GM04503 (cell line): ENCODE data around the gene LCLAT1.
"Not testable (repeated sequence)": the region's sequence is repeated elsewhere in the genome, so short reads cannot be mapped to it uniquely, and the experiment has no call there.

Experiments
- DNase-seq: peaks from one replicate; pipeline ENCODE4 v3.0.0-alpha.2; 2012; ENCODE audit warnings: low read depth

LCLAT1 gene

DNA sequence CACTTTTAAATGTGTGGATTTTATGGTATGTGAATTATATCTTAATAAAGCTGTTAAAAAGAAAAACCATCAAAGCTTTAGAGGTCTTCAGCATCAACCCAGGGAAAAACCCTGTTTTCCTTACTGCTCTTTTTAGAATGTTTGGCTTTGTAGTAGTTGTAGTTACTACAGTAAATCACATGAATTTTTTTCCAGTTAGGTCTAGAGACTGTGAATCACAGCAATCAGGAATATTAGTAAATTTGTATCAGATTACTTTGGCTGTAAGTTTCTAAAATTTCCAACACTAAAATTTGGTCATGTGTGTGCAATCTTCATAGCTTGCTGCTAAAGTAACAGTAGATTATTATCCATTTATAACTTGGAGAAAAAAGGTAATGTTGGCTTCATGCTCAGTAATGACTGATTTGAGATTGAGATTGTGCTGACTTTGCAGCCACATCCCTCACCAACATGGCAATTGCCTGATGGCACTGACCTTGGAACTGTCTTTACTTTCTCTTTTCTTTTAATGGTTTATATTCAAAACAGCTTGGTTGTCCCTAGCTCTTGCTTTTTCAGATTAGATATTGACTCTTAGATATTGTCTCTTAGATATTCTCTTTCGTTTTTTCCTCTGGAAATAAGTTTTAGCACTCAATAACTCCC lies 41.1 kb downstream of the LCLAT1 start:
- no peak for DNase-seq

DNA sequence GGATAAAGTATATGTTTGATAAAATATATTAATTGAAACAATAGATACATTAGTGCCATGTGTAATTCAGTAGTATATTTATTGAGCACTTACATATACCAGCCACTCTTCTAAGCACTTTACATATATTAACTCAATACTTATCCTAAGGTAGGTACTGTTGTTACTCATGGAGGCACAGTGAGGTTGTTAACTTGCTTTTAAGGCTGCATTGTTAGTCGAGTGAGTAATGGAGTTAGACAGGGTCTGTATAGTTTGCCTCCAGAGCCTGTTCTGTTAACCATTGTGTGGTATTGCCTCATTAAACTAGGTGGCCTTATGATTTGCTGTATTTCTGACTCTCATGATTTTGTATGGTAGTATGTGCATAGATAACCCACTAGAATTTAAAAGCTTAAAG lies 44.2 kb downstream of the LCLAT1 start:
- no peak for DNase-seq

DNA sequence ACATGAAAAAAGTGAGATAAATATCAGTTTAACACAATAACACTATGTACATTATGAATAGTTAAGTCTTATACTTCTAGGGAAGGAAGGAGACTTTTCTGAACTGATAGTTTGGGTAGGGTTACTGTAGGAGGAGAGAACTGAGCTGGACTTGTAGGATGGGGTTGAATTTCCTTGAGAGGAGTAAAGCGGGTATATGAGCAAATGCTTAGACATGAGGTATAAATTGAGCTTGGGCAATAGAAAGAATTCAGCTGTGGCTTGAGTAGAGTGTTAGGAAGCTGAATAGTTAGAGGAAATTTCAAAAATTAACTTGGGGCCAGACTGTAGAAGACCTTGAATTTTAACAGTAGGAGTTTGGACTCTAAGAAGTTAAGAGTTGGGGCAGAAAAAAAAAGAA lies 45.1 kb downstream of the LCLAT1 start:
- DNase-seq = no peak

DNA sequence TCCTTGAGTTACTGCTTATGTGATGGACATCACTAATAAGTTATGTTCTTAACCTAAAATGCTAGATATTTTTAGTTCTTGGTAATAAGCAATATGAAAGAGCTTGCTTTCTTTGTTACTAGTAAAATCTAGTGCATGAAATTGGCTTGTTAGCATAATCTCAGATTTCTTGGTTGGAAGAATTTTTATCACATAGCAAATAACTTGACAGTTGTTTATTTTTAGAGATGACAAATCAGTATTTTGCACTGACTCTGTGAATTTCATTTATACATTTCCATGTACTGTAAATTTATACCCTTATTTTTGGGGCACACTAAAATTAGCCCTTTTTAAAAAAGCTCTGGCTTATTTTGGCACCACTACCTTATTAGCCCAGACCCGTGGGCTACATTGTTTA lies 45.6 kb downstream of the LCLAT1 start:
- no peak for DNase-seq

DNA sequence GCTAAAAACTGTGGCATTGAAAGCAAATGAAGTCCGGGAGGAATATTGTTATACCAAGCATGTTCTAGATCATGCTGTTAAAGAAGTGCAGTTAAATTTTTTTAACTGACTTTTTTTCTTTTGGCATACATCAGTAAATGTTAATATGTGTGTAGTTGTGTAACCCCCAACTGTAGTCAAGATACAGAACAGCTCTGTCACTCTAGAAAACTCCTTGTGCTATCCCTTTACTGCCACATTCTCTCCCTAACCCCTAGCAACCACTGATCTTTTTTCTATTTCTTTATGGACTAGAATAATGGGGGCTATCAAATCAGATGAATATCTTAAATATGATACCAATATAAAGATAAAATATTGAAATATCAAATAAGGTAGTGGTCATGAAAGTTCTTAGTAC lies 46.4 kb downstream of the LCLAT1 start:
- no peak for DNase-seq

DNA sequence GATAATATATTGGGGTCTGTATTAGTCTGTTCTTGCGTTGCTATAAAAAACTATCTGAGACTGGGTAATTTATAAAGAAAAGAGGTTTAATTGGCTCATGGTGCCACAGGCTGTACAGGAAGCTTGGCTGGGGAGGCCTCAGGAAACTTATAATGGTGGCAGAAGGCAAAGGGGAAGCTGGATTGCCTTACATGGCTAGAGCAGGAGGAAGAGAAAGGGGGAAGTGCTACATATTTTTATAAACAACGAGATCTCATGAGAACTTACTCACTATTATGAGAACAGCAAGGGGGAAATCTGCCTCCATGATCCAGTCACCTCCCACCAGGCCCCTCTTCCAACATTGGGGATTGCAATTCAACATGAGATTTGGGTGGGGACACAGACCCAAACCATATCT lies 48.9 kb downstream of the LCLAT1 start:
- not testable (repeated sequence) for DNase-seq

DNA sequence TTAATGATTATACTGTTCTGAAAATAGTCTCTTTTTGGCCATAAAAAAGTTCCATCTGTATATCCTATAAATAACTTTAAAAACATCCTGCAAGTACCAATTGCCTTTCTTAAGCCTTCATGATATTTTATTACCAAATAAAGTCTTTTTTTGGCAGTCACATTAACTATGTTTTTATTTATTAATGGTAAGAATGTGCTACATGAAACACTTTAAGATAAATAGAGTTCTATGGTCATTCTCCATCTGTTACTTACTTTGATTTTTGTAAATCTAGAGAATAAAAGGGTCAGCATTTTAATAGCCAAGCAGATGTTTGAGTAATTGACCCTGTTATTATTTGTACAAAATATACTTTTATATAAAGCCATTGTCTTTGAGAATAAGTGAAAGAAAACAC lies 52.6 kb downstream of the LCLAT1 start:
- no peak for DNase-seq

DNA sequence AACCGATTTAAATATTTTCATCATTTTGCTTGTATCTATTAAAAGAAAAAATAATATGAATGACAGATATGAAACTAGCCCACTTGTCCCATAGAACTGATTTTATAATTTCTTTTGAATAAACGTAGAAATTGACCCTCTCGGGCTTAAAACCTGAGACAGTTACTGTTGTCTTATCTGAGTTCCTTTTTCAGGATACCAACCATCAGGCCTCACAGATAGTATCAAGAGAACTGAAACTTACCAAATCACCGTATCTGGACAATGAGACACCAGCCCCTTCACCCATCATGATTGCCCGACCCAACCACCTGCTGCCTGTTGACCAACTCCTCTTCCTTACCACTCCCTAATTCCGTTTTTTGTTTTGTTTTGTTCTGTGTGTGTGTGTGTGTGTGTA lies 53.7 kb downstream of the LCLAT1 start:
- DNase-seq = no peak

DNA sequence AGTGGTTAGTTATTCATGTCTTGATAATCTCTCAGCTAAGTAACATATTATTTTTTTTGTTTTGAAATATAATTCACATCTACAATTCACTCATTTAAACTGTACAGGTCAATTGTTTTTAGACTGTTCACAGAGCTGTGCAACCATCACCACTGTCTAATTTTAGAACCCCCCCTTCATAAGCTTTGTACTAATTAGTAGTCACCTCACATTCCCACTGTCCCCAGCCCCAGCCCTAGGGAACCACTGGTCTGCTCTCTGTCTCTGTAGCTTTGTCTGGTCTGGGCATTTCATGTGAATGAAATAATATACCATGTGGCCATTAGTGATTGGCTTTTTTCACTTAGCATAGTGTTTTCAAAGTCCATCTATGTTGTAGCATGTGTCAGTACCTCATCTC lies 55.3 kb downstream of the LCLAT1 start:
- DNase-seq = no peak

DNA sequence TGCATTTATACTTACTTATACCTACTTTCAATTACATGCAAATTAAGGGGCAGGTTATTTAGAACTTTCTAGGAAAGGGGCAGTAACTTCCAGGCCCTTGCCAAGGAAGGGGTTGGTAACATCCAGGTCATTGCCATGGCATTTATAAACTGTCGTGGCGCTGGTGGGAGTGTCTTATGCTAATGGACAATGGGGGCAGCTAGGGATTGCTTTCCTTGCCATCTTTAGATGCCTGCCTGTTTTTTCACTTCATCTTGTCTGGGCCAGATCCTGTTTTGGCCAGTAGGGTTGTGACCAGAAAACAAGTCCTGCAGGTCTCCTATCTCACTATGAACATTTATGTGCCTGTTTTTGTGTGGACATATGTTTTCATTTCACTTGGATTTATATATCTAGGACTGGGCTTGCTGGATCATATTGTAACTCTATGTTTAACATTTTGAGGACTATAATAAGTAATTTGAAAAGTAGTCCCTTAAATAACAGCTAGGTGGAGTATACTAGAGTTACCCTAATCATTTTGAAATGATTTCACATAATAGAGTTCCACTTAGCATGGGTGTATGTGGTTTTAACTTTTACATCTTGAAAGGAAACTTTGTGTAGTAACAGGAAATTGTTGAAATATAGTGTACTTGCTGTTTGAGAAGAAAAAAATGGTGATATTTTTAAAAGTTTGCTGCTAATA lies 56.1 kb downstream of the LCLAT1 start:
- DNase-seq = no peak

DNA sequence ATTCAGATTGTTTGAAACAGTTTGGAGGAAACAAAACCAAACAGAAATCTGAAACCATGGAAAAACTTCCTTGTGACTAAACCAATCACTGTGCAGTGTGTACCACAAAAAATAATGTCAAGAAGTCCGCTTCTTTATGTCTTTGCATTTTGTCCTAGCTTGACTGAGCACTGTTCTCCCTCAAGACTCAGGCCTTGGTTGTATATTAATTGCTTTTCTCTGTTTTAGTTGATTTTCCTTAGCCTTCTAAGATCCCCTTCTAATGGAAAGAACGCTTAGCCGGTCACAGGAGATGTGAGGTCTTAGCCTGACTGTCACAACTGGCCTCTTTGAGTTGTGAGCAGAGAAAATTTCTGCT lies 56.6 kb downstream of the LCLAT1 start:
- no peak for DNase-seq

DNA sequence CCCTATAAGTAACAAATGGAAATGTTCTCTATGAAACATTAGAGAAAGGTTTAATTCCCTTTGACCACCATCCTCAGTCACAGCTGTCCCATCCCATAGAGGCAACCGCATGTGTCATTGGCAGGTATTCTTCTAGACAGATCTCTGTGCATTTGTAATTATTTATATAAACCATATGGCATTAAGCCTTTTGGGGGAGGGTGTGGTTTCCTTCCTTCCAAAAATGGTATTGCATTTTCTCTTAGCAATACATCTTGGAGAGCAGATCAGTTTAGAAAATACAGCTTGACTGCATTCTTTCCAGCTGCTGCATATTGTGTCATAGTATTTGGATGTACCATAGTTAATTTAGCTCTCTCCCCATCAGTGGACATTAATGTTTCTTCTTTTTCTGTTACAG lies 57.7 kb downstream of the LCLAT1 start:
- DNase-seq = no peak

DNA sequence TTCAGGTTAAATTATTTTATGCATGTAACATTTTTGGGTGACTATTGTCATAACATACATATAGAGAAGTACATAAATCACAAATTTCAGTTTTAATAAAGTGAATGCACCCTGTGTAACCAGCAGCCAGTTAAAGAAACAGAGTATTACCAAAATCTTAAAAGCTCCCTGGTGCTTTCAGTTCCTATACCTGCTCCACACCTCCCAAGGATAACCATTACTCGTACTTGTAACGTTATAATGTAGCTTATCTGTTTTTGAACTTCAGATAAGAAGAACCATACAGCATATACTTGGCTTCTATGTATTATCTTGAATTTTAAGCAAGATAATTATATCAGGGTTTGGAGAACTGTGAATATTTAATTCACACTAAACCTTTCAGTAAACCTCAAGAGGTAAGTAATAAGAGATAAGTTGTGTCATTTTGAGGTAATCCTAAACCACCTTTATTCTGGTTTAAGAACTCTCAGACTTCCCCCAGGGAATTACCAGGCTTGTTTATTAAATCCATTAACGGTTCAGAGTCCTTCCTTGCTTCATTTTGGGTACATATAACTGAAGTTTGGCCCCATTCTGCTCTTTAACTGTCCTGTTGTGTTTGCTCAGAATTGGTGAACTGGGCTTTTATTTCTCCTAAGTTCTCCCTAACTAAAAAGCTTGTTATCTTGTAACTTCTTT lies 58.6 kb downstream of the LCLAT1 start:
- DNase-seq = no peak

DNA sequence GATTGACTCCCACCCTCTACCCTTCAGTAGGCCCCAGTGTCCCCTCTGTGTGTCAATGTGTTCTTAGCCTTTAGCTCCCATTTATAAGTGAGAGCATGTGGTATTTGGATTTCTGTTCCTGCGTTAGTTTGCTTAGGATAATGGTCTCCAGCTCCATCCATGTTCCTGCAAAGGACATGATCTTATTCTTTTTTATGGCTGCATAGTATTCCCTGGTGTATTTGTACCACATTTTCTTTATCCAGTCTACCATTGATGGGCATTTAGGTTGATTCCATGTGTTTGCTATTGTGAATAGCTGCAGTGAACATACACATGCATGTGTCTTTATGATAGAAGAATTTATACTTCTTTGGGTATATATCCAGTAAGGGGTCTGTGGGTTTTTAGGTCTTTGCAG lies 60.4 kb downstream of the LCLAT1 start:
- DNase-seq = not testable (repeated sequence)

DNA sequence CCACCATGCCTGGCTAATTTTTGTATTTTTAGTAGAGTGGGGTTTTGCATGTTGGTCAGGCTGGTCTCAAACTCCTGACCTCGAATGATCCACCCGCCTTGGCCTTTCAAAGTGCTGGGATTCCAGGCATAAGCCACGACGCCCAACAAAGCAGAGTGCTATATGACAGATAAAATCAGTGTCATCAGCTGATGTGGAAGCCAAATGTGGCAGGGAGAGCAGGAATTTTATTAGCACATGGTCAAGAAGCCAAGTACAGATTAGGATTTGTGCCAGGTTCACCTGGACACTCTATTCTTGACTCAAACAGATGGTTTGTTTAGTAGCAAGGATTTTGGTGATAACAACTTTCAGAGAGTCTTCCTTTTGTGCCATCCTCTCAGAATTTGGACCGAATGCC lies 62.7 kb downstream of the LCLAT1 start:
- no peak for DNase-seq

DNA sequence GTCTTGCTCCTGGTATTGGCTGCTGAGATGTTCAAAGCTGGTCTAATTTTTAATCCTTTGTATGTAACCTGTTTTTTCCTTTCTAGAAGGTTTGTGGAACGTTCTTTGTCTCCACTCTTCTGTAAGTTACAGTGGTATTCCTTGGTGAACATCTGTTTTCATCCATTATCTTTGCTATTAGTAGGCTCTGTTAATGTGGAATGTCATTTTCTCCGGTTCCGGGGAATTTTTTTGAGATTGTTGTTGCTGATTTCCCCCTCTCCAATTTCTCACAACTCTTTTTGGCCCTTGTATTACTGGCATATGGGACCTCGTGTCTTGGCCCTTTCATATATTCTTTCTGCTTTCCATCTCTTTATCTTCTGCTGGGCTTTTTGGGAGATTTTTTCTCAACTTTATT lies 63.4 kb downstream of the LCLAT1 start:
- no peak for DNase-seq

DNA sequence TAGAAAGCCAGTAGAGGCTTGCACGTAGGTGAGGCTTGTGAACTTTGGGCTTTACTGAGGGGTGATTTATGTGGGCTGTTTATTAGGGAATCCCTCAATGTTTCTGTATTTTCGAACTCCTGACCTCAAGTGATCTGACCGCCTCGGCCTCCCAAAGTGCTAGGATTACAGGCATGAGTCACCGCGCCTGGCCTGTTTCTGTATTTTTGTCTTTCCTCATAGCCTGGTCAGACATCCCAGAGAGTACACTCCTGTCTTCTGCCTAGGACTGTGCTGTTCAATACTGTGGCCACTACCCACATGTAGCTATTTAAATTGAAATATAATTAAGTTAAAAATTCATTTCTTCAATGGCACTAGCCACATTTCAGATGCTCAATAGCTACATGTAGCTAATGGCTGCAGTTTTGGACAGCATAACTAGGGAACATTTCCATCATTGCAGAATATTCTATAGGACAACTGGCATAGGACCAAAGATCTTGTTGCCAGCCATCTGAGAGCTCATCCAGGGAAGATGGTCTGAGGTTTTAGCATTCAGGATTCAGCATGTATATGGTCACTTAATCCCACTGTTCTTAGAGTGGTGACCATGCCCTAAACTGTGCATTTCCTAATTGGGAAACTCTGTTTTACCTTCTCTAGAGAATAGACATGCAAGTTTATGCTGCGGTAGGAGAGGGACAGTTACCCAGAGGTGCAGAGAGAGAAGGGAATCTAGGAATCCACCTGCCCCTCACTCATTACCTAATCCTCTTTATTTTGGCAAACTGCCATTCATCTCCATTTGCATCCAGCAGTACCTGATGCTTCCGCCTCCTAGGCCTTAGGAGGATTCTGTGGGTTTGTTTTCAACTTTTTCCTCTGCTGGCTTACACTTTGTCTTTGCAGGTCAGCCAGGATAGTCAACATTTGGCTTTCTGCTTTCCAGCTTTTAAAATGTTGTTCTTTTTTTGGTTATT lies 64.4 kb downstream of the LCLAT1 start:
- peak; percentile 31 for DNase-seq

DNA sequence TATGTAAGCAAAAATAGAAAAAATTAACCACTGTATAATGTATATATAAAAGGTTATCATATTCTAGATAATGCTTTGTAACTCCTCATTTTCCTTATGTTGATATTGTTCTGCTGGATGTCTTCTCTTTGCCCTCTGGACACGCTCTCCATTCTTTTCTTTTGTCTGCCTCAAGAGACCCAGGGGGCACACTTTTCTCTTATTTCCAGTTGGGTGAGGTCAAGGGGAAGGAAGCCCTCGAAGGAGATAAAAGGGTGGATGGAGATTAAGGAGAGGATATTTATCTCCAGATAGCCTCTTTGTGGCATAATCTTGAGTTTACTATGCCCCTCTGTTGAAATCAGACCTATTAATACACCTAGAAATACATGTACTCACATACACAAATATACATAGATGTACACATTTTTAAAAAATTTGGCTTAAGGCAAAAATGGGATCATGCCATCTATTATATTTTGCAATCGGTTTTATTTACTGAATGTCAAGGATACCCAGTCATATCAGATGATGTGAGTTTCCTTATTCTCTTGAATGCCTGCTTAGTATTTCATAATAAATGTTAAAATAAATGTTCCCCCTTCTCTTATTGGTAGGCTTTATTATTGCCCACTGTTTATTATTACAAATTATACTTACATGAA lies 65.3 kb downstream of the LCLAT1 start:
- no peak for DNase-seq

DNA sequence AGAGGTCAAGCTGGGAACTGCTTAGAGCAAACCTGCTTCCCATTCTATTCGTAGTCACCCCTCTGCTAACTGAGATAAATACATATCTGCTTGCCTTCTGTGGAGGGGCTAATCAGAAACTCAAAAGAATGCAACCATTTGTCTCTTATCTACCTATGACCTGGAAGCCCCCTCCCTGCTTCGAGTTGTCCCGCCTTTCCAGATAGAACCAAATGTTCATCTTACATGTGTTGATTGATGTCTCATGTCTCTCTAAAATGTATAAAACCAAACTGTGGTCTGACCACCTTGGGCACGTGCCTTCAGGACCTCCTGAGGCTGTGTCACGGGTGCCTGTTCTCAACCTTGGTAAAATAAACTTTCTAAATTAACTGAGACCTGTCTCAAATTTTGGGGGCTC lies 66.6 kb downstream of the LCLAT1 start:
- not testable (repeated sequence) for DNase-seq

DNA sequence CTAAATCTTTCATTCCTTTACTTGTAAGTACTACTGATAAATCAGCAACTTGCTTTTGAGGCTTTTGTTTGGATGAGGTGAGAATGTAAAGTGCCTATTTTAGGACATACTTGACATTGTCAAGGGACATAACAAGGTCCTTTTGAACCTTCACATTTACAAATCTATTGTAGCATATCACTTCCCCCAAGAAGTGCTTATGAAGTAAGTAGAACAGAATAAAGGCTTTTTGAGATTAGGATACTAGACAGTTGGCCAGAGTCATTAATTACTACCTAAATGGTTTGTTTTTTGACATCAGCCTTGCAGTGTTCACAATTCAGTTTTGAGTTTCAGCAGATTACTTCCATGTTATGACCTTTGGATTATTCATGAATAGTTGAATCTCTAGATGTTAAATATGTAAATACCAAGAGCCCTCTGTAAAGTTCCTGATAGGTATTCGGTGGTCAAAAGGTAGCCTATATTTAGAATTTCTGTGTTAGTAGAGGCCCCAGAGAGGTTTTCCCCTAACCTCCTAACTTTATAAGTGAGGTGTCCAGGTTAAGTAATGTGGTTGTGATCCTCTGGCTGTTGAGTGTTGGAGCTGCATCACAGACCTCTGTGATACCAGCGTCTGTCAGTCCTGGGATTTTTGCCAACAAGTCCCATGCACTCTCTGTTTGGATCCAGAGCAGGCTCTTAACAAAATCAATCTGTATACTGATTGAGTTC lies 67.2 kb downstream of the LCLAT1 start:
- no peak for DNase-seq

DNA sequence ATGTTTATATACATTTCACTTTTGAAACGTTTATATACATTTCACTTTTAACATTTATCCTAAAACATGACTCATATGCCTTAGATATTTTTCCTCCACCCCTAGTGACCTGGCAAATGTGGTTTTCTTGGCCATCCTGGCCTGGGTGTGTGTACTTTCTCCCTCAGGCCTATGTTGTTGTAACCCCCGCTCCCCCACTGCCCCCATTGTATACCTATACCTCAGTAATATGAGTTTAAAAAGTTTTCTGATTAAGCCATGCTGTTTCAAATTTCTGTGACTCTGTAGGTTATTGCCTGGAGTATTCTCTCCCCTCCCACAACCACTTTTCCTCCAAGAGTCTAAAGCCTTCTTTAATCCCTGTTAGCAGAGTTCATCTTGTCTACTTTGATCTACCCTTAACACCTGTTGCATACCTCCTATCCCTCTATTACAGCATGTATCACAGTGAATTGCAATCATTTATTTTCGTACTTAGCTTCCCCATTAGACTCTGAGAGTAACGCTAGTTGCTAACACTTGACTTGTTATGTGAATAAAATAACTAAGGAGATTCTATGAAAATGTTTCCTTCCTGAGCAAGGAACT lies 67.9 kb downstream of the LCLAT1 start:
- no peak for DNase-seq
